Measurements from ENCODE around the gene JAM3.

The JAM3 gene

GRCh38 chr11:134040386-134041302 lies 28.2 kb upstream of the JAM3 start:
- TF ChIP-seq CTCF (IDR thresholded peaks at IDR 0.05; ENCODE audit: borderline replicate concordance, insufficient read depth, low read depth, low read length) = no peak
- H3K4me3 ChIP-seq (ENCODE audit: low read depth, low read length) = no peak overlapping the region

GRCh38 chr11:134041349-134041748 lies 27.5 kb upstream of the JAM3 start:
- no peak overlapping the region for H3K4me3 ChIP-seq (ENCODE audit: low read depth, low read length)
- TF ChIP-seq CTCF (IDR thresholded peaks at IDR 0.05; ENCODE audit: borderline replicate concordance, insufficient read depth, low read depth, low read length) = no peak

- H3K4me3 ChIP-seq (ENCODE audit: low read depth, low read length) = no peak overlapping the region
- no peak for TF ChIP-seq CTCF (IDR thresholded peaks at IDR 0.05; ENCODE audit: borderline replicate concordance, insufficient read depth, low read depth, low read length)
Measured at GRCh38 chr11:134041791-134042696, 26.8 kb upstream of the JAM3 start.

- H3K4me3 ChIP-seq (ENCODE audit: low read depth, low read length) = no peak overlapping the region
- no peak for TF ChIP-seq CTCF (IDR thresholded peaks at IDR 0.05; ENCODE audit: borderline replicate concordance, insufficient read depth, low read depth, low read length)
Measured at GRCh38 chr11:134043821-134044420, 25.0 kb upstream of the JAM3 start.

- TF ChIP-seq CTCF (IDR thresholded peaks at IDR 0.05; ENCODE audit: borderline replicate concordance, insufficient read depth, low read depth, low read length) = no peak
- no peak overlapping the region for H3K4me3 ChIP-seq (ENCODE audit: low read depth, low read length)
Measured at GRCh38 chr11:134044514-134045284, 24.2 kb upstream of the JAM3 start.

GRCh38 chr11:134045799-134046635 lies 22.9 kb upstream of the JAM3 start:
- peak; percentile 34; the same call in 1 of the 2 replicates for TF ChIP-seq CTCF (IDR thresholded peaks at IDR 0.05; ENCODE audit: borderline replicate concordance, insufficient read depth, low read depth, low read length)
- H3K4me3 ChIP-seq (ENCODE audit: low read depth, low read length) = no peak overlapping the region

All from GM12875 (cell line).